ENCODE data around the gene UBE2D2. TPM values are rescaled to one million over a fixed set of nuclear protein-coding genes. Genes with fewer than 3 reads are reported as not detected.
"Not testable (repeated sequence)": the region's sequence is repeated elsewhere in the genome, so short reads cannot be mapped to it uniquely, and the experiment has no call there.

UBE2D2 gene
- total RNA-seq = 10 to 100 TPM; 80.0 to 99.8 (median 85.0) TPM

GRCh38 chr5:139560752-139561654 is at the start of gene UBE2D2:
Gene UBE2D2, plus strand, starts transcription at chr5:139561339. Its CDS starts 453 bp downstream, at chr5:139561792.
- TF ChIP-seq, protein P1, sequence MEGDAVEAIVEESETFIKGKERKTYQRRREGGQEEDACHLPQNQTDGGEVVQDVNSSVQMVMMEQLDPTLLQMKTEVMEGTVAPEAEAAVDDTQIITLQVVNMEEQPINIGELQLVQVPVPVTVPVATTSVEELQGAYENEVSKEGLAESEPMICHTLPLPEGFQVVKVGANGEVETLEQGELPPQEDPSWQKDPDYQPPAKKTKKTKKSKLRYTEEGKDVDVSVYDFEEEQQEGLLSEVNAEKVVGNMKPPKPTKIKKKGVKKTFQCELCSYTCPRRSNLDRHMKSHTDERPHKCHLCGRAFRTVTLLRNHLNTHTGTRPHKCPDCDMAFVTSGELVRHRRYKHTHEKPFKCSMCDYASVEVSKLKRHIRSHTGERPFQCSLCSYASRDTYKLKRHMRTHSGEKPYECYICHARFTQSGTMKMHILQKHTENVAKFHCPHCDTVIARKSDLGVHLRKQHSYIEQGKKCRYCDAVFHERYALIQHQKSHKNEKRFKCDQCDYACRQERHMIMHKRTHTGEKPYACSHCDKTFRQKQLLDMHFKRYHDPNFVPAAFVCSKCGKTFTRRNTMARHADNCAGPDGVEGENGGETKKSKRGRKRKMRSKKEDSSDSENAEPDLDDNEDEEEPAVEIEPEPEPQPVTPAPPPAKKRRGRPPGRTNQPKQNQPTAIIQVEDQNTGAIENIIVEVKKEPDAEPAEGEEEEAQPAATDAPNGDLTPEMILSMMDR (IDR thresholded peaks at IDR 0.05) = no peak
- TF ChIP-seq POLR2A (IDR thresholded peaks at IDR 0.05) = peak in 1 of 2 donors; percentile 21
- intact Hi-C loops (cut with DNase I; ENCODE audit: low total_unique reads) = no loop called here

GRCh38 chr5:139512786-139513390 is 48.3 kb upstream of the UBE2D2 start:
- intact Hi-C loops (cut with DNase I; ENCODE audit: low total_unique reads) = loop anchor here (2.0 to 10.0 kb wide), 2 partner anchors 90 to 228 kb away; no protein-coding TSS in a partner anchor

More at GRCh38 chr5:139560752-139561654, at the start of gene UBE2D2:
- DNase-seq (ENCODE audit: low spot score in 2 of 2) = peak; percentile 95 to 99
- WGBS, 2 donors = 1% methylated on average over 55 to 83 of the region's 89 CpGs
- peak within 1 kb of the TSS; percentile 68 for H3K4me3 ChIP-seq (ENCODE audit: low read depth, poor library complexity, severe bottlenecking)

DNA sequence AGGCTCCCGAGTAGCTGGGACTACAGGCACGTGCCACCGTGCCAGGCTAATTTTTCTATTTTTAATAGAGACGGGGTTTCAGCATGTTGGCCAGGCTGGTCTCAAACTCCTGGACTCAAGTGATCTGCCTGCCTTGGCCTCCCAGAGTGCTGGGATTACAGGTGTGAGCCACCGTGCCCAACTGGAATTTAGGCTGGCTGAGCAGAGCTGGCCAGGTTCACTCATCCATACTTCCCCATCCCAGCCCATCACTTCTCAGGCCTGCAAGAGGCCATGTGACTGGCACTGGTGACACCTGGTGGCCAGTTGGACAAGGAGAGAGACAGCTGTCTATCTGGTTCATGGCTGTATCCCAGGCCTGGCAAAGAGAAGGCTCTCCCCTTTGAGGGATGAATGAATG is 47.7 kb upstream of the UBE2D2 start:
- 69 to 75% methylated on average over 5 of the region's 5 CpGs for WGBS, 2 donors
- DNase-seq (ENCODE audit: low spot score in 2 of 2) = peak; percentile 78 to 95
- TF ChIP-seq, protein P1 (IDR thresholded peaks at IDR 0.05) = peak in 1 of 3 donors; percentile 10
- intact Hi-C loops (cut with DNase I; ENCODE audit: low total_unique reads) = loop anchor here (2.0 to 10.0 kb wide), 2 partner anchors 91 to 229 kb away; no protein-coding TSS in a partner anchor
- not testable (repeated sequence) for H3K4me3 ChIP-seq (ENCODE audit: low read depth, poor library complexity, severe bottlenecking)

More at GRCh38 chr5:139512786-139513390, 48.3 kb upstream of the UBE2D2 start:
- TF ChIP-seq POLR2A (IDR thresholded peaks at IDR 0.05) = no peak
- TF ChIP-seq, protein P1 (IDR thresholded peaks at IDR 0.05) = no peak
- 86% methylated on average over 6 of the region's 6 CpGs for WGBS, 2 donors
- DNase-seq (ENCODE audit: low spot score in 2 of 2) = no peak
- no peak overlapping the region for H3K4me3 ChIP-seq (ENCODE audit: low read depth, poor library complexity, severe bottlenecking)

- no peak for TF ChIP-seq POLR2A (IDR thresholded peaks at IDR 0.05)
- TF ChIP-seq, protein P1 (IDR thresholded peaks at IDR 0.05) = no peak
- DNase-seq (ENCODE audit: low spot score in 2 of 2) = no peak
- H3K4me3 ChIP-seq (ENCODE audit: low read depth, poor library complexity, severe bottlenecking) = no peak overlapping the region
- intact Hi-C loops (cut with DNase I; ENCODE audit: low total_unique reads) = loop anchor here (2.0 to 10.0 kb wide), 2 partner anchors 91 to 229 kb away; no protein-coding TSS in a partner anchor
- WGBS, 2 donors = 57 to 68% methylated on average over 6 of the region's 6 CpGs
Observed at GRCh38 chr5:139513852-139514485, 47.2 kb upstream of the UBE2D2 start.

GRCh38 chr5:139514486-139514856 is 46.7 kb upstream of the UBE2D2 start:
- intact Hi-C loops (cut with DNase I; ENCODE audit: low total_unique reads) = loop anchor here (10.0 kb wide), 1 partner anchor 230 kb away; no protein-coding TSS in a partner anchor
- 66% methylated on average over 2 of the region's 2 CpGs for WGBS, 2 donors
- no peak overlapping the region for H3K4me3 ChIP-seq (ENCODE audit: low read depth, poor library complexity, severe bottlenecking)
- TF ChIP-seq, protein P1 (IDR thresholded peaks at IDR 0.05) = no peak
- TF ChIP-seq POLR2A (IDR thresholded peaks at IDR 0.05) = no peak
- no peak for DNase-seq (ENCODE audit: low spot score in 2 of 2)
